Thyroid gland (tissue), 4 donors: Measurements from ENCODE around the gene MISP3. TPM values are rescaled to one million over a fixed set of nuclear protein-coding genes. Genes with fewer than 3 reads are reported as not detected.

Experiments
- DNase-seq, 2 donors: peaks; one replicate each; pipeline ENCODE4 v3.0.0-alpha.2; 2019
- H3K27ac ChIP-seq, 3 donors: fragments of 200-600 bp; sonication (generic); 1 replicate in 2 of 3; 2 replicates in 1 of 3; pipeline ENCODE4 v1.5.1; 2016 to 2019; ENCODE audit warnings: mild to moderate bottlenecking in 1 of 3, moderate library complexity in 1 of 3
- H3K27me3 ChIP-seq: fragments of 200-600 bp; sonication (generic); one replicate; pipeline ENCODE4 v1.5.1; 2019
- H3K36me3 ChIP-seq, 2 donors: fragments of 200-600 bp; sonication (generic); one replicate each; pipeline ENCODE4 v1.5.1; 2016 to 2019
- H3K4me1 ChIP-seq, 2 donors: fragments of 200-600 bp; sonication (generic); one replicate each; pipeline ENCODE4 v1.5.1; 2017 to 2019
- H3K4me3 ChIP-seq, 3 donors: fragments of 200-600 bp; sonication (generic); replicated peaks in 1 of 3; 1 replicate in 2 of 3; 2 replicates in 1 of 3; pipeline ENCODE4 v1.5.1; 2016; ENCODE audit warnings: mild to moderate bottlenecking in 1 of 3
- H3K9me3 ChIP-seq: fragments of 200-600 bp; sonication (generic); one replicate; pipeline ENCODE4 v1.5.1; 2017
- CTCF ChIP-seq, 6 experiments: fragments of 200-600 bp in 3 of 6; fragments of 450-650 bp in 3 of 6; sonication (generic) in 3 of 6; IDR thresholded peaks; one replicate each; pipeline ENCODE4 v1.5.1; 2016 to 2019; ENCODE audit warnings: antibody characterized with exemption in 6 of 6, mild to moderate bottlenecking in 2 of 6, inconsistent platforms in 1 of 6, moderate library complexity in 1 of 6
- POLR2A ChIP-seq, 2 donors: fragments of 450-650 bp; IDR thresholded peaks; one replicate each; pipeline ENCODE4 v1.6.1; 2017; ENCODE audit warnings: antibody characterized with exemption in 2 of 2, mild to moderate bottlenecking in 2 of 2, moderate library complexity in 1 of 2
- WGBS, 2 donors: methylation state at CpG; one replicate each; pipeline ENCODE4 v1.1.5; 2017; 5-methylcytosine and 5-hydroxymethylcytosine counted together
- intact Hi-C: fragments of 100-400 bp; cut with DNase I; formaldehyde crosslinking; loops from one replicate; pipeline ENCODE4 v1.15.1; 2023
- total RNA-seq, 4 donors: library from RNA; depleted of rRNA; stranded (reverse); fragments of >200 nt; gene quantifications; one replicate each; pipeline ENCODE4 v1.2.3, GENCODE V29; 2016

Gene MISP3
- total RNA-seq, 4 donors from 2014 or later: 7.9 to 9.9 (median 9.1) TPM

GRCh38 chr19:14102102-14102696 is 29.6 kb downstream of the MISP3 start:
- Histone ChIP-seq H3K27ac (no peak overlapping the region), H3K4me3 (no peak overlapping the region), H3K9me3 (no peaks in the 10 kb centered on the region), H3K27me3 (no peaks in the 10 kb centered on the region), H3K4me1 (no peaks in the 10 kb centered on the region), H3K36me3 (peaks cover 46 to 52% of the 10 kb centered on the region in 2 donors)
- intact Hi-C loops: no loop called here
- TF ChIP-seq CTCF (IDR thresholded peaks at IDR 0.05): no peak
- TF ChIP-seq POLR2A (IDR thresholded peaks at IDR 0.05): no peak
- DNase-seq: no peak
- WGBS, 2 donors: 68 to 84% methylated on average over 9 to 11 of the region's 11 CpGs

DNA sequence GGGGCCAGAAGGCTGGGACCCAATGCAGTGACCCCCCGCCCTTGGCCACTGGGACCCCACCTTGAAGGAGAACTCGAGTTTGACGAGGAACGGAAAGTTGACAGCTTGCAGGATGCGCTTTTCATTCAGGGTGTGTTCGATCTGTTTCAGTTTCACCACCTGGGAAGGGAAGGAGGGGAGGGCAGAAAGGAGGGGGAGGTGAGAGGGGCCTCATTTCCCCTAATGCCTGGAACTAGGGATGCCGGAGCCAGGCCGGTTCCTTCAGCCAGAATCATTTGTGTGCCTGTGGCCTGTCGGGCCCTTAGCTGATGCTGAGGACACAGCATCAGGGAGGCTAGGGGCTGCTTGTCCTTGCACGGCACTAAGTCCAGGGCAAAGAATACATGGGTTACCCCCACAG is 30.2 kb downstream of the MISP3 start:
- no peak overlapping the region for H3K4me3 ChIP-seq
- intact Hi-C loops: no loop called here
- H3K4me1 ChIP-seq: no peaks in the 10 kb centered on the region
- no peak for DNase-seq
- no peaks in the 10 kb centered on the region for H3K9me3 ChIP-seq
- TF ChIP-seq POLR2A (IDR thresholded peaks at IDR 0.05) (no peak), CTCF (IDR thresholded peaks at IDR 0.05) (no peak)
- H3K27ac ChIP-seq: no peak overlapping the region
- peaks cover 40 to 47% of the 10 kb centered on the region in 2 donors for H3K36me3 ChIP-seq
- no peaks in the 10 kb centered on the region for H3K27me3 ChIP-seq
- WGBS, 2 donors: 87 to 90% methylated on average over 10 of the region's 10 CpGs

DNA sequence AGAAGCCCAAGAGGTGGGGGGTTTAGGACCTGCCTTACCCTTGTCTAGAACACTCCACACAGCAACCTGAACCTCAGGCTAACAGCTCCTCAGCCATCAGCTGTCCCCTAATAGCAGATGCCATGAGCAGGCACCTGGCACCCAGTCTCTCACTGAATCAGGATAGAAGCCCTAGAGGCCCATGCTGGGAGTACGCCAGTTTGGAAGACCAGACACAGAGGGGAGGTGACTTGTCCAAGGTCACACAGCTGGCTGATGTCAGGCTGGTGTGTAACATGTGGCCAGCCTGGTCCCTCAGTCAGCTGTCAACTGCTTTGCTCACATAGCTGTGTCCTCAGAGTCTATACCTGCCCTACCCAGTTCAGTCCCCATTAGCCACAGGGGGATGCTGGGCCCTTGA is 30.7 kb downstream of the MISP3 start:
- H3K4me1 ChIP-seq: no peaks in the 10 kb centered on the region
- no peaks in the 10 kb centered on the region for H3K27me3 ChIP-seq
- no peak for DNase-seq
- intact Hi-C loops: no loop called here
- H3K27ac ChIP-seq: no peak overlapping the region
- 100% methylated on average over 1 of the region's 1 CpG for WGBS, 2 donors
- H3K4me3 ChIP-seq: no peak overlapping the region
- no peaks in the 10 kb centered on the region for H3K9me3 ChIP-seq
- H3K36me3 ChIP-seq: peaks cover 40 to 47% of the 10 kb centered on the region in 2 donors
- TF ChIP-seq CTCF (IDR thresholded peaks at IDR 0.05) (no peak), POLR2A (IDR thresholded peaks at IDR 0.05) (no peak)

DNA sequence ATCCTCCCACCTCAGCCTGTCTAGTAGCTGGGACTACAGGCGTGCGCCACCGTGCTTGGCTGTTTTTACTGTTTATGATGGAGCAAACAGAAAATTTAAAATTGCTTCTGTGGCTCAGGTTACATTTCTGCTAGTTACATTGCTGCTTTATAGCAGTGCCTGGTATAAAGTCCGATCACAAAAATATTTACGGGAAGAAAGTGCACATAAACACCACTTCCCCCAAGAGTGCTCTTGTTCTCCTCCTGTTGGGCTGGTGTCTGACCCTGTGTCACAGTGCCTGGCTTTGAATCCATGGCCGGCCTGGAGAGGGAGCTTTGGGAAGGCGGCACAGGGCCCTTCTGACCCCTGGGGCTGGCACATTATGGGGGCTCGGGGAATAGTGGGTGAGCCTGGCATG is 33.1 kb downstream of the MISP3 start:
- Histone ChIP-seq H3K27ac (no peak overlapping the region), H3K9me3 (no peaks in the 10 kb centered on the region), H3K4me3 (no peak overlapping the region), H3K36me3 (peaks cover 35 to 44% of the 10 kb centered on the region in 2 donors), H3K27me3 (no peaks in the 10 kb centered on the region), H3K4me1 (no peaks in the 10 kb centered on the region)
- no peak for DNase-seq
- intact Hi-C loops: no loop called here
- 89 to 92% methylated on average over 8 of the region's 8 CpGs for WGBS, 2 donors
- TF ChIP-seq CTCF (IDR thresholded peaks at IDR 0.05): no peak

DNA sequence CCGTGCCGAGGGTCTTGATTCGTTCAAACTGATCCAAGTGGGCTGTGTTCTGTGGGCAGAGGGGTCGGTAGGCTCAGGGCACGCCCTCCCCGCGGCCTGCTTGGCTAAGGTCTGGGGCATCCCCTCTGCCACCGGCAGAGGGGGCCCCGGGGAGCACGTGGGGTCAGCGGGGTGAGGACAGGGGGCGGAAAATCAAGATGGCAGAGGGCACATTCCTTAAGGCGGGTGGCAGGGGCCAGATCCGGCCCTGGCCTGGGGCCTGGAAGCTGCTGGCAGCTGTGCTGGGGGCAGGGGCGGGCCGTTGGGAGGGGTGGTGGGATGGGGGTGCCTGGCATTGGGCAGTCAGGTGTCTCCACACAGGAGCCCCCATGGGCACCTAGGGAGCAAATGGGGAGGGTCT is 34.3 kb downstream of the MISP3 start:
- no peak for DNase-seq
- intact Hi-C loops: no loop called here

More for the DNA sequence above, 34.3 kb downstream of the MISP3 start:
- Histone ChIP-seq H3K4me3 (no peak overlapping the region), H3K27ac (no peak overlapping the region), H3K9me3 (no peaks in the 10 kb centered on the region), H3K4me1 (peaks cover 0 to 4% of the 10 kb centered on the region in 2 donors), H3K27me3 (no peaks in the 10 kb centered on the region), H3K36me3 (peaks cover 26 to 35% of the 10 kb centered on the region in 2 donors)
- 88 to 90% methylated on average over 6 to 16 of the region's 16 CpGs for WGBS, 2 donors
- TF ChIP-seq CTCF (IDR thresholded peaks at IDR 0.05) (no peak), POLR2A (IDR thresholded peaks at IDR 0.05) (no peak)
